Esophagus muscularis mucosa (tissue), 3 donors: ENCODE data around the gene CTIF.

Experiments
- POLR2A ChIP-seq: fragments of 450-650 bp; IDR thresholded peaks from one replicate; pipeline ENCODE4 v1.6.1; 2017; ENCODE audit warnings: antibody characterized with exemption, moderate library complexity, mild to moderate bottlenecking, low read depth
- POLR2AphosphoS5 ChIP-seq, 2 donors: sonication (generic); formaldehyde crosslinking; IDR thresholded peaks; one replicate each; pipeline ENCODE4 v1.6.1; 2017; ENCODE audit warnings: antibody characterized with exemption in 2 of 2
- TF ChIP-seq, protein P1 (sequence below), 3 experiments: fragments of 200-600 bp in 2 of 3; fragments of 450-650 bp in 1 of 3; sonication (generic) in 2 of 3; IDR thresholded peaks; one replicate each; pipeline ENCODE4 v1.5.1; 2017 to 2019; ENCODE audit warnings: antibody characterized with exemption in 3 of 3, mild to moderate bottlenecking in 2 of 3, moderate library complexity in 1 of 3

DNA sequence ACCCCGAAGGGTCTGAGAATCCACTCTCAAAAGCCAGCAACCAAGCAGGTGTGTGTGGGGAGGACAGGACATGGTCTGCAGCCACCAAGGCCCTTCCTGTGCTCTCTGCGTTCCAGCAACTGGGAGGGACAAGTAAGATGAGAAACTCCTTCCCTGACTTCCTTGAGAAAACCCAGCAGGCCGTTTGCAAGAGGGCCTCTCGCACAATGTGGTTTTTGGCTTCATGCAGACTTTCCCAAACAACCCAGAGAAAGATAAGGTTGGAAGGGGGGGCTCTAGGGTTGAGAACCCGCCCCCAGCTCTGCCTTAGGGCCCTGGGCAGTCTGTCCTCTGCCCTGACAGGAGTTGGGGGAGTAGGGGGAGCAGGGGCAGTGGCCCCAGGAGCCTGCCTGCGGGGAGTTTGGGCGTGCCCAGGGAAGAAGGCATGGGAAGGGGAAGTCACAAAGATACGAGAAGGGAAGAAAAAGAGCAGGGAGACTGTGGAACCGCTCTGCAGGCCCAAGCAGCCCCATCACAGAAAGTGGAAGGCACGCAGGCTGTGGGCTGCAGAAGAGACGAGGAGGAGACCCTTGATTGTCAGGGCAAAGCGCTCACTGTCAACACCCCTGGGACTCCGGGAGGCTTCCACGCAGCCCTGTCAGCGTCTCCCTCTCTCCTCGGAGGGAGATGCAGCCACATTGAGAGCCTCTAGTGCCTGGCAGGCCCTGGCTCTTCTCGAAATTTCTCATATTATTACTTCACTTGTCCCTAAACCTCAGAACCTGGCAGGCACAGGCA lies 312.2 kb downstream of the CTIF start:
- TF ChIP-seq POLR2A, result no peak
- TF ChIP-seq, protein P1, sequence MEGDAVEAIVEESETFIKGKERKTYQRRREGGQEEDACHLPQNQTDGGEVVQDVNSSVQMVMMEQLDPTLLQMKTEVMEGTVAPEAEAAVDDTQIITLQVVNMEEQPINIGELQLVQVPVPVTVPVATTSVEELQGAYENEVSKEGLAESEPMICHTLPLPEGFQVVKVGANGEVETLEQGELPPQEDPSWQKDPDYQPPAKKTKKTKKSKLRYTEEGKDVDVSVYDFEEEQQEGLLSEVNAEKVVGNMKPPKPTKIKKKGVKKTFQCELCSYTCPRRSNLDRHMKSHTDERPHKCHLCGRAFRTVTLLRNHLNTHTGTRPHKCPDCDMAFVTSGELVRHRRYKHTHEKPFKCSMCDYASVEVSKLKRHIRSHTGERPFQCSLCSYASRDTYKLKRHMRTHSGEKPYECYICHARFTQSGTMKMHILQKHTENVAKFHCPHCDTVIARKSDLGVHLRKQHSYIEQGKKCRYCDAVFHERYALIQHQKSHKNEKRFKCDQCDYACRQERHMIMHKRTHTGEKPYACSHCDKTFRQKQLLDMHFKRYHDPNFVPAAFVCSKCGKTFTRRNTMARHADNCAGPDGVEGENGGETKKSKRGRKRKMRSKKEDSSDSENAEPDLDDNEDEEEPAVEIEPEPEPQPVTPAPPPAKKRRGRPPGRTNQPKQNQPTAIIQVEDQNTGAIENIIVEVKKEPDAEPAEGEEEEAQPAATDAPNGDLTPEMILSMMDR (IDR thresholded peaks at IDR 0.05), result no peak
- no peak for TF ChIP-seq POLR2AphosphoS5 (IDR thresholded peaks at IDR 0.05)
